Retina (tissue), 1 donor: ENCODE measurements around the gene OSMR.
A peak's percentile ranks its signal among the peaks of the same experiment; 100 is the strongest.
"Not testable (repeated sequence)": the region's sequence is repeated elsewhere in the genome, so short reads cannot be mapped to it uniquely, and the experiment has no call there.

ENCODE experiments used
- DNase-seq: peaks from one replicate; pipeline ENCODE4 v3.0.0-alpha.2; 2016

OSMR gene

GRCh38 chr5:38831909-38832308 is 13.9 kb upstream of the OSMR start:
- DNase-seq = peak; percentile 23

DNA sequence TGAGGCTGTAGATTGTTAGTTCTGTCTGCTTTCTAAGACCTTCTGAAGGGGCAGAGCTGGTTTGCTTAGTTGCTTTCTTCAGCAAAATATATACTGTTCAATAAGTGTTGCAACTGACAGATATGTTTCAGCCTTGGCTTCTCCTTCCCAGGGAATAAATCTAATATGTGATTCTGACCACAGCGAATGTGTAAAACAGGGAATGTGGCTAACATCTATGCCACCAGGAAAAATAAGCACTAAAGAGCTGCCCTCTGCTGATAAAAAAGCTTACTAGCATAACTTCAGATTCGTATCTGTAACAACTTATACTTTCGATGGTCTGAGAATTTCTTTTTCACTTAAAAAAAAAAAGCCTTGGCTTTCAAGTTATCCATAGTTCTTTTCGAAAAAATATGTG is 13.0 kb upstream of the OSMR start:
- no peak for DNase-seq

- no peak for DNase-seq
Measured at GRCh38 chr5:38835887-38836286, 9.9 kb upstream of the OSMR start.

DNA sequence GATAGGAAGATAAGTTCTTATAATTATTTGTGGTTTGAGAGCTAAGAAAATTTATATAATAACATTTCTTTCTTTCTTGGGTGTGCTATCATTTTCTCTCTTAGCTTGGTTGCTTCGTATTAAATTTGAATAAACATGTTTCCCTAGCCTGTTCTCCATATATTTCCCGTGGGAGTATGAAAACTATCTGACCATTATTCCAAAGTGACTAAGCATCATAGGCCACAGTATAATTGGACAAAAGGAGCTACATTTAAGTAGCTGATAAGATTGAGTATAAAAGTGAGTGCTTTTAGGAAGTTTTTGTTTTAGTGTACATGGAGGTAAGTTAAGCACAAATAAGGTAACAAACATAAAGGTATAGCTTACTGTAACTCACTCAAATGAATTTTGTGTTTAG is 8.4 kb upstream of the OSMR start:
- DNase-seq = no peak

DNA sequence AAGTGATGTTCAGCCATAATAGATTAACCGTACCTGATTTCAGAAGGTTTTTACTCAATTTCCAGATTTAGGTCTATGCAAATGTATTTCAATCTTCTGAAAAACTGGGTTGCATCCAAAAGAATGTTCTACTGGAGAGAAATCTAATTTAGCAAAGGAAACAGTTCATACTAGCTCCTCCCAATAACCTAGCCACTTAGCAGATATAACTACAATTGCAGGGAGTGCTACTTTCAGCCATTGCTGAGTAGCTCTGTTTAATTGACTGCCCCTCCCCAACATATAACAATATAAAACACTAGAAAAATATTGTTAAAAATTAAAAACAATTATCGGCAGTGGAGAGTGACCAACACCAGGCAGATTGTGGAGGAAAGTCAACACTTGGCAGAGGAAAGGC is 7.9 kb upstream of the OSMR start:
- no peak for DNase-seq

DNA sequence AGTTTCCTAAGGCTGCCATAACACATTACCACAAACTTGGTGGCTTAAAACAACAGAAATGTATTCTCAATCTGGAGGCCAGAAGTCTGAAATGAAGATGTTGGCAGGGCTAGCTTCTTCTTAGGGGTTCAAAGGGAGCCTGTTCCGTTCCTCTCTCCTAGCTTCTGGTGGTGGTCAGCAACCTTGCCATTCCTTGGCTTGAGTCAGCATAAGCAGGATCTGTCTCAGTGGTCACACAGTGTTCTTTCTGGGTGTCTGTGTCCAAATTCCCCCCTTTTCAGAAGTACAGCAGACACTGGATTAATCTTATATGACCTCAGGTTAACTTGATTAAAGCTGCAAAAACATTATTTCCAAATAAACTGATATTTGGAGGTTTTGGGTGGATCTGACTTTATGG is 2.1 kb upstream of the OSMR start:
- no peak for DNase-seq

- no peak for DNase-seq
Measured at GRCh38 chr5:38846379-38847011, 683 bp downstream of the OSMR start.

DNA sequence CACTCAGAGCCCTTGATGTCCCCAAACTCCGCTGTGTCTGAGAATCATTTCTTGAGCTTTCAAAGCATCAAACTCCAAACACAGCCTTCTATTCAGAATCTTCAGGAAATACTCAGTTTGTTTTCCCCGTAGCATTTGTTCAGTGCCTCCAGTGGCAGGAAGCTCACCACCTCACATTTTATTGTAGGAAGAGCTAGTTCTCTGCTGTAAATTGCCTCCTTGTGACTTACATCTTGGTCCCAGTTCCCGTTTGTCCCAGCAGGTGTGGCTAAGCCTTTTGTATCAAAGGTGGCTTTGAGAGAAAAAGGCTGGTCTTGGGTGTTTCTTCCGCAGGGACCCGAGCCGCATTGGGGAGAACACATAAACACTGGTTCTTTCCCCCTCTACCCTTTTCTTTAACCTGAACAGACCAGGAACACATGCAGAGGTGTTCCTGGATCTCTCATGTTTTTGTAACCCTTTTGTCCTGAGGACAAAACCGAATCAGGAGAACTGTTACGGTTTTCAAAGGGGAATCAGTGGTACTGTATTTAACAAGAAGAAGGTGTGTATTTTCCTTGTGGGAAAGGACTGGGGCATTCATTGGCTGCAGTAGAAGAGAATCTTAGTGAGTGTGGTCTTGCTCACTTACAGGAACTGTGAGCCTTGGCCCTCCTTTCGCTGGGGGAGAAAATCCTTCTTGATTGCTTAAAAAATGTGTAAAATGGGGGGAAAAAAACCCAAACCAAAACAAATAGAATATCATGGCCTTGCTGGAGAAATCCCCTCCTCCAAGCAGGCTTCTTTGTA is 1.9 kb downstream of the OSMR start:
- no peak for DNase-seq

GRCh38 chr5:38848637-38849036 is 2.8 kb downstream of the OSMR start:
- DNase-seq = no peak

GRCh38 chr5:38851640-38852039 is 5.8 kb downstream of the OSMR start:
- not testable (repeated sequence) for DNase-seq

DNA sequence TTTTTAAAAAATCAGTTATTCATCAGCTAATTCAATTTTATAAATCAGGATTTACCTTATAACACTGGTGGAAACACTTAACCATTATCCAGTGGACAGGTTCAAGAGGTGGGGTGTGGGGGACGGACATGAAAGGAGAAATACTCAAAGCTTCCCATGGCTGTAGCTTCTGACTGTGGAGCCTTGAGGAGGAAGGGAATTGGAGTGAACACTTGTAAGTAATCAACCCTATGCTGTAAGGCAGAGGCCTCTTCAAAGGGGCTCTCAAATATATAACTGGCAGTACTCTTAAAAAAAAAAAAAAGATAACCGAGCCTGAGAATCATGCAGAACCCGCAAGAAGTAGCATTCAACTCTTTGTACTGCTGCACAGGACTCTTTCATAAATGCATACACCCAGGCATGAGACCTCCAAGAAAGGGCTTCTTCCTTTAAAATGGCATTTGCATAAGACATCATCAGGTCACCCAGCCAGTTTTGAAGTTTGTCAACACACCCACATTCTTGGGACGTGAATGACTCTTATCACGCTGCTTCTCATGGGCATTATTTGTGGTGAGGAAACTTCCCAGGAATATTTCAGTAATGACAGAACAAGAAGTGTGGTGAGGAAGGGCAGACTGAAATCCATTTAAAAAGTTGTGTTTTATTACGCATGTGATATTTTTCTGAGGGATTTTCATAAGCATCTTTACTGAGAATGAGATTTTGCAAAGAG is 8.1 kb downstream of the OSMR start:
- no peak for DNase-seq

DNA sequence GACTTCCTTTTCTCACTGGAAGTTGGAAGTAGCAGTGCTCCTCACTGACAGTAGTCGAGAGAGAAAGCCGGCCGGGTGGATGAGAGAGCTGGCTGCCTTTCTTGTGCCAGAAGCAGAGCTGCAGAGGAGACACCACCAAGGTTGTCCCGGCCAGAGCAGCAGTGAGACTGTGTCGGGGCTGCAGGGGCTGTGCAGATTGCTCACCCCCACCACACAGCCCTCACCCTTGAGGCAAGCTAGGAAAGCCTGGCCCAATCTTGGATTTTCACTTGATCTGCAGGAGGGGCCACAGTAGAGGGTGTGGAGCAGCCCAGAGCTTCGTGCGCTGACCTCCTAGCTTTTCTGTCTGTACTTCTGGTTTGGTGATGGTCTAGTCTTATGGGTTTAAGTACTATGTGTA is 9.1 kb downstream of the OSMR start:
- DNase-seq = no peak

DNA sequence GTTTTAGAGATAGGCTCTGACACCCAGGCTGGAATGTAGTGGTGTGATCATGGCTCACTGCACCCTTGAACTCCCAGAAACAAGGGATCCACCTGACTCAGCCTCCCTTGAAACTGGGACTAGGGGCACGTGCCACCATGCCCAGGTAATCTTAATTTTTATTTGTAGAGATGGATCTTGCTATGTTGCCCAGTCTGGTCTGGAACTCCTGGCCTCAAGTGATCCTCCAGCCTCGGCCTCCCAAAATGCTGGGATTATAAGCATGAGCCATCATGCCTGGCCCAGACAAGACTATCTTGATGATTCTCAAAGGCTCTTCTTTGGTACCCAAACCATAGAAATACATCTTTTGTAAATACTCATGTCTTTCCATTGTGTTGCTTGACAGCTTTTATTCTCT is 10.8 kb downstream of the OSMR start:
- no peak for DNase-seq

- no peak for DNase-seq
Measured at GRCh38 chr5:38858839-38859238, 13.0 kb downstream of the OSMR start.

DNA sequence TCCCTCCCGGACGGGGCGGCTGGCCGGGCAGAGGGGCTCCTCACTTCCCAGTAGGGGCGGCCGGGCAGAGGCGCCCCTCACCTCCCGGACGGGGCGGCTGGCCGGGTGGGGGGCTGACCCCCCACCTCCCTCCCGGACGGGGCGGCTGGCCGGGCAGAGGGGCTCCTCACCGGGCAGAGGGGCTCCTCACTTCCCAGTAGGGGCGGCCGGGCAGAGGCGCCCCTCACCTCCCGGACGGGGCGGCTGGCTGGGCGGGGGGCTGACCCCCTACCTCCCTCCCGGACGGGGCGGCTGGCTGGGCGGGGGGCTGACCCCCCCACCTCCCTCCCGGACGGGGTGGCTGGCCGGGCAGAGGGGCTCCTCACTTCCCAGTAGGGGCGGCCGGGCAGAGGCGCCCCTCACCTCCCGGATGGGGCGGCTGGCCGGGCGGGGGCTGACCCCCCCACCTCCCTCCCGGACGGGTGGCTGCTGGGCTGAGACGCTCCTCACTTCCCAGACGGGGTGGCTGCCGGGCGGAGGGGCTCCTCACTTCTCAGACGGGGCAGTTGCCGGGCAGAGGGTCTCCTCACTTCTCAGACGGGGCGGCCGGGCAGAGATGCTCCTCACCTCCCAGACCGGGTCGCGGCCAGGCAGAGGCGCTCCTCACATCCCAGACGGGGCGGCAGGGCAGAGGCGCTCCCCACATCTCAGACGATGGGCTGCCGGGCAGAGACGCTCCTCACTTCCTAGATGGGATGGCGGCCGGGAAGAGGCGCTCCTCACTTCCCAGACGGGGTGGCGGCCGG is 16.4 kb downstream of the OSMR start:
- DNase-seq = not testable (repeated sequence)

GRCh38 chr5:38866362-38867031 is 20.7 kb downstream of the OSMR start:
- DNase-seq = no peak

- no peak for DNase-seq
Measured at GRCh38 chr5:38867032-38867398, 21.2 kb downstream of the OSMR start.

DNA sequence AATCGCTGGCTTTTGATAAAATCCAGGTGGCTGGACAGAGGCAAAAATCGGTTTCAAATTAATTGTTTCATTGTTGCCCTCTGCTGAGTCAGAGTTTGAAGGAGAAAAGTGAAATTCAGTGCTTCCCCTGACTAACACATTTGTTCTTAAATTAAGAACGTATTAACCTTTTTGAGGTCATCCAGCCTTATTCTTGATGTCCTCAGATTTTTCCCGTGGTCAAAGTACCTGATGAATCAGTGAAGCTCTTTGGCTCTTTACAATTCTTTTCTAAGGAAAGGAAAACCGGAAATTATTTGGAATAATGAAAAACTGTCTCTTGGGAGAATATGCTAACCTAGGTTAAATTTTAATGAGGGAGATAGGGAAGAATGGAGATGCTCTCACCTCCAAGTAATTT is 21.6 kb downstream of the OSMR start:
- DNase-seq = no peak

DNA sequence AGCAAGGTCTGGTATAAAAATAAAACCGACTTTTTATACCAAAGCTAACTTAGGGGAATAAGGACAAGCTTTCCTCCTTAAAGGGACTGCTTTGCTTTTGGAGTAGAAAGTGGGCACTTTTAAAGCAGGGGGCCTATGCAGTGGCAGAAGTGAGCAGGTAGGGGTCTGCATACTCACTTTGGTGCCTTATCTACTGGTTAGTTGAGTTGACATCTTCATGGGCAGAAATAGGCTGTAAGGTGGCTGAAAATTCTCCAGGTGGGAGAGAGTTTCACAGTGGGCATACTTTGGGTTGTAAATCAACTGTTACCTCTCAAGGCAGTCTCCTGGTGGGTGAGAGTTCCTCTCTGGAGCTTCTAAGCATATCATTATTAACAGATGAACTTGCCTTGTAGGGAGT is 24.8 kb downstream of the OSMR start:
- no peak for DNase-seq

DNA sequence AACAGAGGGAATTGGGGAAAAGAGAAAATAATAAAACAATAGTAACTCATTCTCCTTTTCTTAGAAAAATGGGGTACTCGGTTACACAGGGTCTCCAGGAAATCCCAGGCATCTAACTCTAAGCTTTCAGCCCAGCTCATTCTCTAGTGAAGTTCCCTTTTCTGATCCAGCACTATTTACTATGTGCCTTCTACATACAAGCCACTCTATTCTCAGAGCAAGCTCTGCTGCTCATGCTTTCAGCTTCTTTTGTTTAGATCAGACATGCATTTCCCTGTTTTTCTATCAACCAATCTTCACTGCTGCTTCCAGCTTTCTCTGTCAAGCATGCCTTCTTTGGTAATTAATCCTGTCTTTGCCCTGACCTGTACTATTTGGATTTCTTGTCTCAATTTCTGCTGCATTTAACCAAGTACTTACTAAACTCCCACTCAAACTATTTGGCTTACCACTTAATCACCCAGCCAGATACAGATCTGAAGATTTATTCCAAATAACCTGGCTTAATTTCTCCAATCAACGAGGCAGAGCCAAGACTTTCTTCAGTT is 25.3 kb downstream of the OSMR start:
- DNase-seq = no peak

DNA sequence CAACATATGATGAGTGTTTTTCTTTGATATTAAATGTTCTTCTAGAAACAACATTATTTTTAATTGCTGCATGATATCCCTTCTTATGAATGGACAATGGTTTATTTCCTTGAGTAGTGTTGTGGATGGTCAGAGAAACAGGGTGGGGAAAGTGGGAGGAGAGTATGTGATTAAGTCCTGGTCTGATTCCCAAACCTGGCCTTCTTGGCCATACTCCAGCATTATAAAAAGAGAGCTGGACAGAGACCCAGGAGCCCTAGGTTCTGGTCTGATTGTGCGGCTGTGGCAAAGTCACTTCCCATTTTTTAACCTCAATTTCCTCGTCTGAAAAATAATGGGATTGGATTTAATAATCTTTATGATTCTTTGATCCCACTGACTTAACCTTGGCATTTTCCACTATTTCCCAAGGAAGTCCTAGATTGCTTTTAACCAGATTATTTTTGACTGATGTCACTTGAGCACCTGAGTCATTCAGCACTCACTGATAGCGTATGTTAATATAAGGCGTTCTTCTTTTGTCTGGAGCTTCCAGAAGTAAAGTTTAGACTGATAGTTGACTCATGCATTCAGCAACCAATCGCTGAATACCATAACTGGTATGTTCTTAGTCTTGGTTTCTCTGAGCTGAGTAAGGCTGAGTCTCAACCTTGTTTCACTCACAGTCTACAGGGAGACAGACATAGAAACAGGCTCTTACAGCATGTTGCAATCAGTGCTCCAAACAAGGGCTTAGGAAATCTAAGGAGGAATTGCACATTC is 26.2 kb downstream of the OSMR start:
- DNase-seq = no peak

DNA sequence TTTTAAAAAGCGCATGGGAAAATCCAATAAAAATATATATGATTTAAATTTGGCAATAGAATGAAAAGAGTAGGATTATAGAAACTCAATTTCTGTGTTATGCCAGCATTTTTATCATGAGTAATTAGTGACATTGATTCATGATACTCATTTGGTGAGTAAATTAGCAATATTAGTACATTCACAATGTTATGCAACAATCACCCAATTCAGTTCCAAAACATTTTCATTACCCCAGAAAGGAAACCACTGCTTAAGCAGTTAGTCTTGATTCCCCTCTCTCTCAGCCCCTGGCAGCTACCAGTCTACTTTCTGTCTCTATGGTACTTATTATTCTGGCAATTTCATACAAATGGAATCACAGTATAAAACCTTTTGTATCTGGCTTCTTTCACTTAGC is 27.0 kb downstream of the OSMR start:
- DNase-seq = no peak
